Gastroesophageal sphincter (tissue), 3 donors: ENCODE results near the gene OASL.

ENCODE experiments used
- CTCF ChIP-seq, 4 experiments: fragments of 200-600 bp in 2 of 4; fragments of 450-650 bp in 2 of 4; sonication (generic) in 1 of 4; IDR thresholded peaks; one replicate each; pipeline ENCODE4 v1.5.1; 2017 to 2019; ENCODE audit warnings: antibody characterized with exemption in 4 of 4, mild to moderate bottlenecking in 2 of 4, moderate library complexity in 2 of 4
- EP300 ChIP-seq: sonication (generic); formaldehyde crosslinking; IDR thresholded peaks from one replicate; pipeline ENCODE4 v1.6.1; 2017; ENCODE audit warnings: antibody characterized with exemption, mild to moderate bottlenecking
- POLR2A ChIP-seq, 2 donors: fragments of 450-650 bp; IDR thresholded peaks; one replicate each; pipeline ENCODE4 v1.6.1; 2017; ENCODE audit warnings: antibody characterized with exemption in 2 of 2, mild to moderate bottlenecking in 2 of 2, moderate library complexity in 1 of 2
- POLR2AphosphoS5 ChIP-seq: sonication (generic); formaldehyde crosslinking; IDR thresholded peaks from one replicate; pipeline ENCODE4 v1.6.1; 2017; ENCODE audit warnings: antibody characterized with exemption

GRCh38 chr12:120971299-120972180 lies 67.5 kb downstream of the OASL start:
- TF ChIP-seq CTCF (IDR thresholded peaks at IDR 0.05) (peak in 3 of 4 experiments; percentile 68 to 71 (median 68)), POLR2AphosphoS5 (no peak), POLR2A (IDR thresholded peaks at IDR 0.05) (no peak), EP300 (no peak)
